Measurements from ENCODE around the gene GCN1.

DNA sequence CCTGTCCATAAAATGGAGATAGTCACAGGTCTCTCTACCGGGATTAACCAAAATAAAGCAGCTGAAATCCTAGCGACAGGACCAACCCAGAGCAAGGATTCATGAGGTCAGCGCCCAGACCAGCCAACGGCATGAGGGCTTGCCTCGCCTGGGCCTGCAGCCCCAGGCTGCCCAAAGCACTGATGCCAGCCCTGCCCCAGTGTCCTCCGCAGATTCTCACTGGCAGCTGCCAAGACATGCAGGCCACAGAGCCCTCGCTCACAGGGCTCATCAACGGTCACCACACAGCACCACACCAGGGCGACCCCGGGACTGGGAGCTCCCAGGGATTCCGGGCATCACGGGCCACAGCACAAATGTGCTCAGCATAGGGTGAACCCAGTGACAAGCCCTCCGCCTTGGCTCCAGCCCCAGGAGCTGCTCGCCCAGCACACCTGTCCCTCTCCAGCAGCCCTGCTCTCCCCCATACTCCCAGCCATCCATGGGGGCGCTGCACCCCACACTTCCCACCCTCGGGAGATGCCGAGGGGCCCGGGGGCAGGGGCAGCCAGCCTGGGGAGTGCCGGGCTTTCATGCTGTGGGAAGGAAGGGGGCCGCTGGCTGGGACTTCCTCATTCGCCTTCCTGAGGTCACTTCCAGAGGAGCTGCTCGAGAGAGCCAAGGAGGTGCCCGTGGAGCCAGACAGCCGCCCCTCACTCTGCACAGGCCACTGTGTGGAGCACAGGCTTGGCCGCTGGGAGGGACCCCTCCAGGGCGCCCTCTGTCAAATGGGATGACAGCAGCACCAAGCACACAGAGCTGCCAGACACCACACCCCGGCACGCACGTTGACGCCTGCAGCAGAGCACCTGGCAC lies 92.1 kb downstream of the GCN1 start:
- TF ChIP-seq, protein P1, sequence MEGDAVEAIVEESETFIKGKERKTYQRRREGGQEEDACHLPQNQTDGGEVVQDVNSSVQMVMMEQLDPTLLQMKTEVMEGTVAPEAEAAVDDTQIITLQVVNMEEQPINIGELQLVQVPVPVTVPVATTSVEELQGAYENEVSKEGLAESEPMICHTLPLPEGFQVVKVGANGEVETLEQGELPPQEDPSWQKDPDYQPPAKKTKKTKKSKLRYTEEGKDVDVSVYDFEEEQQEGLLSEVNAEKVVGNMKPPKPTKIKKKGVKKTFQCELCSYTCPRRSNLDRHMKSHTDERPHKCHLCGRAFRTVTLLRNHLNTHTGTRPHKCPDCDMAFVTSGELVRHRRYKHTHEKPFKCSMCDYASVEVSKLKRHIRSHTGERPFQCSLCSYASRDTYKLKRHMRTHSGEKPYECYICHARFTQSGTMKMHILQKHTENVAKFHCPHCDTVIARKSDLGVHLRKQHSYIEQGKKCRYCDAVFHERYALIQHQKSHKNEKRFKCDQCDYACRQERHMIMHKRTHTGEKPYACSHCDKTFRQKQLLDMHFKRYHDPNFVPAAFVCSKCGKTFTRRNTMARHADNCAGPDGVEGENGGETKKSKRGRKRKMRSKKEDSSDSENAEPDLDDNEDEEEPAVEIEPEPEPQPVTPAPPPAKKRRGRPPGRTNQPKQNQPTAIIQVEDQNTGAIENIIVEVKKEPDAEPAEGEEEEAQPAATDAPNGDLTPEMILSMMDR (IDR thresholded peaks at IDR 0.05) = no peak
- TF ChIP-seq POLR2A (IDR thresholded peaks at IDR 0.05) = no peak
